Stimulated activated CD4-positive, alpha-beta T cell treated with anti-CD3 and anti-CD28 coated beads, Interleukin-4, amount 100 ng/mL, for 1 hour (primary cell): ENCODE measurements around the gene CCDC116.

Experiments
- DNase-seq: peaks from one replicate; pipeline ENCODE4 v3.0.0-alpha.2; 2020

CCDC116 gene

GRCh38 chr22:21684492-21685163 is 52.1 kb downstream of the CCDC116 start:
- no peak for DNase-seq

DNA sequence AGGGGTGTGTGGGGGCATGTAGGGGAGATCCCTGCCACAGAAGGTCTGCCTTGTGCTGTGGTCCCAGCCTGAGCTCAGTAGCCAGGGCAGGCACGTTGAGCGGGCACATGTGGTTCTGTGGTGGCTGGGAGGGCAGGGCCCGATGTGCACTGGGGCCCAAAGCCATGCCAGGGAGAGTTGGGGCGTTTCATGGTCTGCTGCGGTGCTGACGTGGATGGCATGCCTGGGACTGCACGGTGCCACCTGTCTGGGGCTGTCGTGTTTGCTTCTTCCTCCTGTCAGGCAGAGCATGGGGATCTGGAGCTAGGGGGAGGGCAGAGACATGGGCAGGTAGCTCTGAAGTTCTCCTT is 52.6 kb downstream of the CCDC116 start:
- DNase-seq: no peak

DNA sequence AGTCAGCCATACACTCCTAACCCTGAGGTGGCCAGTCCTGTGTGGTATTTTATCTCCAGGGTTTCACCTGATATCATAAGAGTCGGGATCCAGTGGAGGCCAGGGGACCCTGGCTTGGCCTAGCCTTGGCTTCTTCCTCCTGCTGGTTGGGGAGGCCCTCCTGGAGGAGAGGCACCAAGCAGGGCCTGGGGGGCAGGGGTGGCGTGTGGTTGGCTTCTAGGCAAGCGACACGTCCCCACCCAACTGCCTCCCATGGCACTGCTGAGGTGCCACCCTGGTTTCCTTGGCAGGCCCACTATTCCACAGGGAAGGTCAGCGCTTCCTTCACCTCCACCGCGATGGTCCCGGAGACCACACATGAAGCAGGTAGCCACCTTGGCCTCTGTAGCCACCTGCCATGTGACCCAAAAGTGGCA is 53.6 kb downstream of the CCDC116 start:
- DNase-seq: no peak
